ENCODE measurements around the gene RHOJ. TPM values are rescaled to one million over a fixed set of nuclear protein-coding genes. Genes with fewer than 3 reads are reported as not detected.
"Not testable (repeated sequence)": the region's sequence is repeated elsewhere in the genome, so short reads cannot be mapped to it uniquely, and the experiment has no call there.

The RHOJ gene
- total RNA-seq, 1 experiment from 2014 or later: 1.6 TPM

DNA sequence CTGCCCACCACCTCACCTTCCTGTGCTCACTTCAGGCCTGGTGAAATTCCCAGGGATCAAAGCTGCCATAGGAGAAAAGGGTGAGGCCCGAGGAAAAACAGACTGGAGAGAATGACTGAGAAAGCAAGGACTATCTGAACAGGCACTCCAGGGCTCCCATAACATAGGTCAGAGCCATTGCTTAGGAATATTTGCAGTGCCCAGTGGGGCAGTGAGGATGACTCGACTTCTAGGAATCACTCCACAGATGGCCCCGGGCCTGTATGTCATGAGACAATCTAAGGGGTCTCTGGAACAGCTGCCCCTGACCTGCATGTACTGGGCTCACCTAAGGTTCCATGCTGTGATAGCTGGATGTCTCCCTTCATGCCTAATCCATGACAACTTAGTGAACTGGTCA, 62.9 kb downstream of the RHOJ start:
- no peak for DNase-seq (ENCODE audit: low read depth)

DNA sequence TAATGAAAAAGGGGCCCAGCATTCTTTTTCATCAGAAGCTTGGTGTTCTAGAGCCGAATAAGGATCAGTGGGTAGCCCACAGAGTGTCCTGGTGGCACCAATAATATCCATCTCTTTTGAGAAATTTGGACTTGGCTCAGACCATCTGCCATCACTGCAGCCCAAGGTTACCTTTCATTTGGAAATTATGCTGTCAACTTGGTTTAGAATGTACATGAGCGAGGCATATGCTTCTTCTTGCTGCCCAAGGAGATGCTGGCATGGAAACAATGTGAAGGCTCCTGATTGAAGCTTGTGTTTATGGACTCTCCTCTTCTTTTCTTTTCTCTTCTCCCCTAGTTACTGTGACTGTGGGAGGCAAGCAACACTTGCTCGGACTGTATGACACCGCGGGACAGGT, 64.5 kb downstream of the RHOJ start:
- DNase-seq (ENCODE audit: low read depth): no peak

- DNase-seq (ENCODE audit: low read depth): no peak
These were observed 65.5 kb downstream of the RHOJ start for GRCh38 chr14:63269561-63270225.

- no peak for DNase-seq (ENCODE audit: low read depth)
These were observed 68.9 kb downstream of the RHOJ start for GRCh38 chr14:63273129-63273528.

DNA sequence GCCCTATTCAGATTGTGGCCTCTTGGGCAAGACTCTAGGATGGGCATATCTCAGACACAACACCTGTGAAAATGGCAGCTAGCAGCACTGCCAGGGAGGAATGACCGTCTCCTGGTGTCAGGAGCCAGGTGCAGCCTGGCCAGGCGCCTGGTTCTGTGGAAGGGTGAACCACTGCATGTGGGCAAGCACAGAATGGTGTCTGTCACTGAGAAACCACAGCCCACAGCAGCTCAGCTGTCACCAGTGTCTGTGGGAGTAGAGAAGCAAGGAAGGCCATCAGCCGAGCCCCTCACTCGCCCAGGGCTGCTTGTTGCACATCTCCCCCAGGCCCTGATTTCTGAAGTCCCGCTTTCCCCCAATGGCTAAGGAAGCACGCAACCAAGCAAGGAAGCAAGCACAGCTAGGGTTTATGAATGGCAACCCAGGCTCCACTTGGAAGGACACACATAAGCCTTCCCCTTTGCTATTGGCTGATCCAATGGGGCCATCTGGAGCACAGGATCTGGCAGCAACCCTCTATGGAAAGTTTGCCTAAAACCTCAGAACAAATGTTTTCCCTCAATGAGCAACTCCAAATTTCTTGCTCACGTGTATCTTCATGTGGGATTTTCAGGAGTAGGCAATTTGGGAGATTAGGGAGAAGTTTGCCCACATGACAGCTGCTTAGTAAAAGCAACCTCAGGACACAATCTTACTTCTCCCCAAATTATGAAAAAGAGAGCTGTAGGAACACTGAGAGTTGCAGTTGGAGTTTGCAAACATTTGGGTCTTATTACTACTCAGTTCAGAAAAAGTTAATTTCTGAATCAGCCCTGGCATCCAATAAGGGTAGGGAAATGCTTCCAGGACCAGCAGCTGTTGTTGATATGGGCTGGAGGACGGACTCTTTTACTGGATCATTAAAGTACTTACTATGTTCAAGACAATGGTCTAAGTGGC, 69.7 kb downstream of the RHOJ start:
- DNase-seq (ENCODE audit: low read depth): no peak

DNA sequence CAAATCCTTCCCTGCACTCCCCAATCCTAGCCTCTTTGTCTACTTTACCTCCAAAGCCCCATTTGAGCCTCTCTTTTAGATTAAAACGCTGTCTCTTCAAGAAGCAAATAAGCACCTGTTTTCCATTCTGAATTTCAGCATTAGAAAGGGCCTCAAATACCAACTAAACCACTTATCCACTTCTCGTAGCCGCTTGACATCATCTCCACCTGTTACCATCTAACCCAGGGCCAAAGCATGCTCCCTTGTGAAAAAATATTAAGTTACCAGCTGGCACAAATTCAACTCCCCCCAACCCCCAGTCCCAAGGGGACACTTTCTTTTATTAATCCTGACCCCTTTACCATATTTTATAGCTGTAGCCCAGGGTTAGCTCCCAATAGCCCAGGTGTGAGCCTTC, 71.4 kb downstream of the RHOJ start:
- no peak for DNase-seq (ENCODE audit: low read depth)

DNA sequence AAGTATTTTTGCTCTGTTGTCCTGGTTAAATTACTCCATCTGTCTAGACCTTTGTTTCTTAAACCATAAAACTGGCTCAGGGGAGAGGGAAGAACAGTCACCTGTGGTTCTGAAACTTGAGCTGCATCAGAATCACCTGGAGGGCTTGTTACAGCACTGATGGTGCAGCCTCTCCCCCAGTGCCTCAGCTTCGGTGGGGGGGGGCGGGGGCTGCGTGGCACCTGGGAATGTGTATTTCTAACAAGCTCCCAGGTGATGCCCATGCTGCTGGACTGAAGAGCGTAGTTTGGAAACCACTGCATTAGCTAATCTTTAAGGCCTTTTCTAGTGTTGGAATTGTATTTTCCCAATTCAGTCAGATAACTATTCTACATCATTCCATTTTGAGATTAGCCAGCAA, 71.8 kb downstream of the RHOJ start:
- no peak for DNase-seq (ENCODE audit: low read depth)

DNA sequence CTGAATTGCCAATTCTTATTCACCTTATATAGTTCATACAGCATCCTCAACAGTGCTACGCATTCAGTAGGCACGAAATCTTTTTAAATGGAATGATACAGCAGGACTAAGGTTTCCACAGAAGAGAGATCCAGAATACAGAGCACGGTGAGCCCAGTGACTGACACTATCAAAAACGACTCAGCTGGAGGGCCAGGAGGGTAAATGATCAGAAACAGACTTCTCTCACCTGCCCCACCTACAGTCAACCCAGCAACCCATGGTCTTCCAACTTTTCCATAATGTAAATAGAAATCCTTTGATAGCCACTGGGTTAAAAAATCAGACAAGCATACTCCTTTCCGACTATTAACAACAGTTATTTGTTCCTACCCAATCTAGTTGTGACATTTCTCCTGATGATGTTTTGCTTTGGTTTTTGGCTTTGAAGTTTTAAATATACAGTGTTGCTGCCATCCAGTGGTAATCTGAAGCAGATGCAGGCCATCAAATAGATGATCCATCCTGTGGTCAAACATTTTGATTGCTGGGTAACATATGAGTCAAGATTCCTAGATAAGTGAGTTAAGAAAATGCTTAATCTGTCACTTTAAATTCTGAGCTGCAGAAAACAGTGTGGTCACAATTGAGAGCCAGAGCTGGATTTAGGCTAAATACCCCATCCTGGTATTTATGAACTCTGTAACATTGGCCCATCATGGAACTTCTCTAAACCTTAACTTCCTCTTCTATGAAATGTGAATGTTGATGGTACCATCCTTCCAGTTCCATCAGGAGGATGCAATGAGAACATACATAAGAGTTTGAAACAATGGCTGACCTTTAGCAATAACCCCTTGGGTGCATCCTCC, 72.5 kb downstream of the RHOJ start:
- DNase-seq (ENCODE audit: low read depth): peak; percentile 51

- no peak for DNase-seq (ENCODE audit: low read depth)
These were observed 73.4 kb downstream of the RHOJ start for GRCh38 chr14:63277591-63278183.

DNA sequence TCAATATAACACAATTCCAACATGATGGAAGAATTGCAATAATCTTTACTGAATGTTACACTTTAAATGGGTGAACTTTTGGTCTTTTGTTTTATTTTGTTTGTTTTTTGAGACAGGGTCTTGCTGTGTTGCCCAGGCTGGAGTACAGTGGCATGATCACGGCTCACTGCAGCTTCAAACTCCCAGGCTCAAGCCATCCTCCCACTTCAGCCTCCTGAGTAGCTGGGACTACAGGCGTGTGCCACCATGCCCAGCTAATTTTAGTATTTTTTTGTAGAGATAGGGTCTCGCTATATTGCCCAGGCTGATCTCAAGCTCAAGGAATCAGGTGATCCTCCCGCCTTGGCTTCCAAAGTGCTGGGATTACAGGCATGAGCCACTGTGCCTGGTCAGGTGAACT, 75.7 kb downstream of the RHOJ start:
- not testable (repeated sequence) for DNase-seq (ENCODE audit: low read depth)

GRCh38 chr14:63282997-63283883, 79.0 kb downstream of the RHOJ start:
- DNase-seq (ENCODE audit: low read depth): no peak

GRCh38 chr14:63283884-63284248, 79.6 kb downstream of the RHOJ start:
- no peak for DNase-seq (ENCODE audit: low read depth)

- DNase-seq (ENCODE audit: low read depth): no peak
These were observed 81.8 kb downstream of the RHOJ start for GRCh38 chr14:63286071-63286470.

DNA sequence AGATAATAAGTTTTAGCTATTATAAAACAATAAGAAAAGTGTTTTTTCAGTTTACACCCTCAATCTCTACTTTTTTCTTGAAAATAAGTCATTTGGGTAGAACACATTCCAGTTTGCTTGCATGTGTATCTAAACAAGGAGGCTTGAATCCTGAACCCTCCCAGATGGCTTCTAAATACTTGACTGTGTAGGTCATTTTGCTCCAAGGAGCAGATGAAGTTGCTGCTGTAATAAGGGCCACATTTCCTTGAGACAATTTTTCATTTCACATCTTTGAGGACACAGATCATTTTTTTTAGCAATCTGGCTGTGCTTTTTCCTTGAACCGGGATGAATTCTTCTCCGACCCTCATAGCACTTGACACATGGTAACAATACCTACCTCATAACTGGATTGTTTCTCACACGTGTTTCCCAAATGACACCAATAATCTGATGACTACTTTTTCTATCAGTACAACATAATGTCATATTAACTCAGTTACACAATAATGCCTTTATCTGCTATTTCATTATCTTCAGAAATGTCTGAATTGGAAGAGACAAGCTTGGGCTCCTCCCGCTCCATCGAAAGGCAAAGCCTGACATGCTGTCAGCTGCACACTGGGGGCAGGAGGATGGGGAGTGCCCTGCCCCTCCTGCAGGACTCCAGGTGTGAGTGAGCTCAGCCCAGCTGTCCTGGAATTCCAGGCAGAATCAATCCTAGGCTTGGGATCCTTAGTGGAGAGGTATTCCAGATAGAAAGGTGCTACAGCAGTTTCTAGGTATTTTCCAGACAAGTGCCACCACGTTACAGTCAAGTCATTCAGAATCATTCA, 83.6 kb downstream of the RHOJ start:
- no peak for DNase-seq (ENCODE audit: low read depth)

DNA sequence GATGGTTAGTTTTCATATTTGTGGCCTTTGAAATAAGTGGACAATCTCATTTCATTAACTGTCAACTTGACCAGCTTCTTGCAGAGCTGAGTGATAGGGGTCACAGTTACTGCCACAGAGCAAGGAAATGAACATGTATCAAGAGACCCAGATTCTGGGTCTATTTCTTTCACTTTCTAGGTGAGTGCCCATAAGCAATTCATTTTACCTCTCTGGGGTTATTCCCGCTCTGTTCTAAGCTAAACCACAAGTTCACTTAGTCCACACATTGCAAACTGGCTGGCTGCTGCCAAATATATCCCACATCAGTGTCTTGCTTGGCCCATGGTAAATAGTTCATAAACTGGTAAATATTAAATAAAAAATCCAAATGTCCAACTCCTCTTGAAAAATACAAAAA, 84.6 kb downstream of the RHOJ start:
- DNase-seq (ENCODE audit: low read depth): no peak

GRCh38 chr14:63290741-63291430, 86.6 kb downstream of the RHOJ start:
- no peak for DNase-seq (ENCODE audit: low read depth)

DNA sequence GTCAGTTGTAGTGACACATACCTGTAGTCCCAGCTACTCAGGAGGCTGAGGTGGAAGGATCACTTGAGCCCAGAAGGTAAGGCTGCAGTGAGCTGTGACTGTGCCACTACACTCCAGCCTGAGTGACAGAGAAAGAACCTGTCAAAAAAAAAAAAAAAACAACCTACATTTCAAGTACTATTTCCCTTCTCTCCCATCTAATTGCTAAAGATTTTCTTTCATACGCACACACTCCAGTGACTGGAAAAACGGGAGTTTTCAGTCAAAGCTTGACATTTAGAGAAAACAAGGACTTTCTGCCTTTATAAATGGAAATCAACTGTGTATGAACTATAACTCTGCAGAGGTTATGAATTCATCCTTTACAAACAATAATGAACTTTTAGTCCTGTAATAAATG, 88.6 kb downstream of the RHOJ start:
- no peak for DNase-seq (ENCODE audit: low read depth)

DNA sequence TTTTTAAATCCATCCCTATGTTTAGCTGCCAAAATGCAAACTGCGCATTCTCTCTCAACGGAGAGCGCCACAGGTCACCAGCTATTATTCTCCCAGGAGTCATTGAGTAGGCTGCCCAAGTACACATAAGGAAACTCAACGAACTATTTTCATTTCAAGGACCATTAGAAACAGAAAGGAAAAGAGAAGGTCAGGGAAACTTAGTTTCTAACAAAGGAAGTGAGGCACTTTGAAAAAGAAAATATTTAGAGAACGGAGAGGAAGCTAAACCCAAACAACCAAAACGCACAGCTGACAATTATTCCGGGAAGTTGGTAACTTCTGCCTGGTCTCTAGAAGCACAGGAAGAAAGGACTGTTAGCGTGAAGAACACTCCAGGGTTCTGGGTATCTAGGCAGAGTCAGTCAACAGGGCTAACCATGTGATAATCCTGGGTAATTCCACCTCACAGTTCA, 91.0 kb downstream of the RHOJ start:
- no peak for DNase-seq (ENCODE audit: low read depth)

- DNase-seq (ENCODE audit: low read depth): no peak
These were observed 91.9 kb downstream of the RHOJ start for GRCh38 chr14:63296060-63296563.
